ENCODE measurements around the gene BANP. TPM values are rescaled to one million over a fixed set of nuclear protein-coding genes. Genes with fewer than 3 reads are reported as not detected.

BANP gene
- total and polyA plus RNA-seq, 2 donors (not counting 3 experiments of a cell fraction or from before 2014, with no cell fraction given), result 22.4 to 33.8 TPM

DNA sequence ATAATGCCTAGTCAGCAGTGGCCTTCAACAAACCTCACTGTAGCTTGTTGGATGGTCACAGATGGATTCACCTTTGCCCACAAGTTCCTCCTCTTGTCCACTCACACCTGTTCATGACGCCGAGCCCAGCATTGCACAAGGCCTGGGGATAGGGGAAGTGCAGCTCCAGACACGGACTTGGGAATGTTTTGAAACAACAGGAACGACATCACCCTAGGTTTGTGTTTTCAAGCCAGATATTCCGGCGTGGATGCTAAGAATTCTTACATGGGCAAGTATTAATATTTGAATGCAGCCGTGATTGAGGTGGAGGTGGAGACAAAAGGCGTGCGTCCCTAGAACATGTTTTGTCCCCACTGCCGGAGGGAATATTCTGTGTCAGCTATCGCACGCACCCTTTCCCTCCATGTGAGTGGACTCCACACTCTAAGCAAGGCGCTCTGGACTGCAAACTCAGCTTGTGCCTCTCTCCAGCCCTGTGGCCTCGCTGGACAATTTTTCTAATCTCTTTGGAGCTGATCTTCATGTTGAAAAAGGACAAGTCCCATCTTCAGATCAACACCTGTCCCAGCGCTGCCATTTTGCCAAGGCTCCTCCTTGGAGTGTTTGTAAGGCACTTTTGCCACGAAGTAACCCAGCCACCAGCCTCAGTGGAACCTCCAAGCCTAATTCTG, 2.0 kb upstream of the BANP start:
- H3K36me3 ChIP-seq (ENCODE audit: control insufficient read depth in 2 of 2, extremely low read depth in 1 of 2, insufficient read depth in 2 of 2, low read length in 2 of 2), result no peaks in the 10 kb centered on the region
- ChIA-PET POLR2A (no interaction called here), CTCF (interaction anchor here (1.0 to 1.3 kb wide), 2 partner anchors 8 to 109 kb away, joined by 3 read pairs; no protein-coding TSS in a partner anchor)
- peaks cover 26% of the 10 kb centered on the region for H3K79me2 ChIP-seq (ENCODE audit: control insufficient read depth, insufficient read depth, low read length)
- dilution Hi-C loops (cut with MboI; ENCODE audit: extremely low pct_ligation_motif_present, low sequenced_read_pairs) (no loop called here), intact Hi-C loops (cut with micrococcal nuclease) (no loop called here)
- H3K27ac ChIP-seq (ENCODE audit: insufficient read depth, low read depth, low read length), result no peak overlapping the region
- DNase-seq (ENCODE audit: low read depth, low spot score) (no peak), FAIRE-seq (no peak)
- H4K20me1 ChIP-seq (replicated peaks; ENCODE audit: control insufficient read depth, extremely low read depth, insufficient read depth, low read length), result no peaks in the 10 kb centered on the region
- H3K4me2 ChIP-seq (ENCODE audit: insufficient read depth, low read length), result no peak overlapping the region
- no peaks in the 10 kb centered on the region for H3K9me1 ChIP-seq (replicated peaks; ENCODE audit: control insufficient read depth, extremely low read depth, insufficient read depth, low read length)
- TF ChIP-seq, protein P1, sequence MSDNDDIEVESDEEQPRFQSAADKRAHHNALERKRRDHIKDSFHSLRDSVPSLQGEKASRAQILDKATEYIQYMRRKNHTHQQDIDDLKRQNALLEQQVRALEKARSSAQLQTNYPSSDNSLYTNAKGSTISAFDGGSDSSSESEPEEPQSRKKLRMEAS (IDR thresholded peaks at IDR 0.05; ENCODE audit: insufficient read depth, insufficient read length), result no peak
- TF ChIP-seq, protein P2, sequence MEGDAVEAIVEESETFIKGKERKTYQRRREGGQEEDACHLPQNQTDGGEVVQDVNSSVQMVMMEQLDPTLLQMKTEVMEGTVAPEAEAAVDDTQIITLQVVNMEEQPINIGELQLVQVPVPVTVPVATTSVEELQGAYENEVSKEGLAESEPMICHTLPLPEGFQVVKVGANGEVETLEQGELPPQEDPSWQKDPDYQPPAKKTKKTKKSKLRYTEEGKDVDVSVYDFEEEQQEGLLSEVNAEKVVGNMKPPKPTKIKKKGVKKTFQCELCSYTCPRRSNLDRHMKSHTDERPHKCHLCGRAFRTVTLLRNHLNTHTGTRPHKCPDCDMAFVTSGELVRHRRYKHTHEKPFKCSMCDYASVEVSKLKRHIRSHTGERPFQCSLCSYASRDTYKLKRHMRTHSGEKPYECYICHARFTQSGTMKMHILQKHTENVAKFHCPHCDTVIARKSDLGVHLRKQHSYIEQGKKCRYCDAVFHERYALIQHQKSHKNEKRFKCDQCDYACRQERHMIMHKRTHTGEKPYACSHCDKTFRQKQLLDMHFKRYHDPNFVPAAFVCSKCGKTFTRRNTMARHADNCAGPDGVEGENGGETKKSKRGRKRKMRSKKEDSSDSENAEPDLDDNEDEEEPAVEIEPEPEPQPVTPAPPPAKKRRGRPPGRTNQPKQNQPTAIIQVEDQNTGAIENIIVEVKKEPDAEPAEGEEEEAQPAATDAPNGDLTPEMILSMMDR (IDR thresholded peaks at IDR 0.05; ENCODE audit: extremely low read depth in 1 of 2, insufficient read depth in 1 of 2, low read depth in 1 of 2, low read length in 2 of 2), result no peak
- TF ChIP-seq FOS (IDR thresholded peaks at IDR 0.05; ENCODE audit: borderline replicate concordance, insufficient read depth, low read length) (no peak), EZH2 (IDR thresholded peaks at IDR 0.05; ENCODE audit: borderline replicate concordance, low read depth, low read length, severe bottlenecking) (no peak), MYC (IDR thresholded peaks at IDR 0.05; ENCODE audit: low read depth, low read length) (no peak), POLR2AphosphoS5 (IDR thresholded peaks at IDR 0.05; ENCODE audit: insufficient read depth, low read depth, low read length) (no peak), POLR2A (IDR thresholded peaks at IDR 0.05; ENCODE audit: low read depth, low read length) (no peak), GATA2 (IDR thresholded peaks at IDR 0.05; ENCODE audit: insufficient read depth, insufficient read length, low read depth, low read length) (no peak), JUN (IDR thresholded peaks at IDR 0.05; ENCODE audit: borderline replicate concordance, insufficient read depth, insufficient read length, low read depth) (no peak)
- H3K4me1 ChIP-seq (ENCODE audit: control insufficient read depth, extremely low read depth, insufficient read depth, low read length), result peaks cover 22% of the 10 kb centered on the region
- H3K9ac ChIP-seq (replicated peaks; ENCODE audit: extremely low read depth, insufficient read depth, low read length), result no peak overlapping the region
- no TSS peak for BruUV-seq (replicated peaks)
- H3K9me3 ChIP-seq (replicated peaks; ENCODE audit: control insufficient read depth, insufficient read depth, low read length), result no peaks in the 10 kb centered on the region
- no peak overlapping the region for H3K4me3 ChIP-seq (replicated peaks in 1 of 3; ENCODE audit: insufficient read depth in 1 of 3, low read depth in 1 of 3, low read length in 3 of 3)
- no peak overlapping the region for H2AFZ ChIP-seq (ENCODE audit: low read depth, low read length)
- no peaks in the 10 kb centered on the region for H3K27me3 ChIP-seq (ENCODE audit: control insufficient read depth in 2 of 2, insufficient read depth in 2 of 2, low read length in 2 of 2)

Measured in endothelial cell of umbilical vein (primary cell).